SH-SY5Y (cell line): ENCODE results near the gene ADARB2.

Source experiments
- GATA2 ChIP-seq: IDR thresholded peaks from 2 replicates; pipeline ENCODE4 v1.6.1; 2011; ENCODE audit warnings: mild to moderate bottlenecking, low read depth, low read length
- GATA3 ChIP-seq: IDR thresholded peaks from 2 replicates; pipeline ENCODE4 v1.6.1; 2011; ENCODE audit warnings: low read depth, mild to moderate bottlenecking, low read length, moderate library complexity

DNA sequence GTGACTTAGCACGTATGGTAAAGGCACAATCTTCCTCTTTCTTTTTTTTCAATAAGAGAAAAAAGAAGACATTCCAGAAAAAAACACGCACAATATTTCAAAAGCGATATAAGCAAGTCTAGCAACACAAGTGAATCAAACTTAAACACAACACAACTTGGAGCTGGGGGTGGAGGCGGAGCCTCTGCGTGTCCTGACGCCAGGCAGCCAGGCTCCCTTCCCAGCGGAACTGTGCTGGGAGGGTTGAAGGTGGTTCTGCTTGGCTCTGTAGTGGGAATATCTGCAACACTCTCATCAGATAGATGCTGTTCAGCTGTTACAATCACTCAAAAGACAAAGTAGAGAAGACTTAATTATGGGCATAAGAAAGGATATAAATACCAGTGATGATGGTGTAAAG lies 469.8 kb downstream of the ADARB2 start:
- TF ChIP-seq GATA2 (no peak), GATA3 (no peak)
